Hematopoietic multipotent progenitor cell treated with erythropoietin and hydrocortisone succinate and interleukin-3 and kit ligand, for 4 days (in vitro differentiated cells): ENCODE results near the gene GATC.

Source experiments
- DNase-seq: peaks from one replicate; pipeline ENCODE4 v3.0.0-alpha.2; 2015

Gene GATC

GRCh38 chr12:120445911-120446843, at the start of gene GATC, which contains the start of gene TRIAP1:
TSS of gene GATC (plus strand) at chr12:120446444. CDS start at chr12:120446481, 37 bp downstream.
TSS of gene TRIAP1 (minus strand) at chr12:120446384. CDS start at chr12:120446372, 12 bp downstream.
- DNase-seq = peak; percentile 93

GRCh38 chr12:120397824-120398540, 48.3 kb upstream of the GATC start:
- no peak for DNase-seq

GRCh38 chr12:120399531-120399930, 46.7 kb upstream of the GATC start:
- no peak for DNase-seq

- no peak for DNase-seq
Observed at GRCh38 chr12:120402217-120402616, 44.0 kb upstream of the GATC start.

- DNase-seq = no peak
Observed at GRCh38 chr12:120403869-120404268, 42.4 kb upstream of the GATC start.

- peak; percentile 16 for DNase-seq
Observed at GRCh38 chr12:120404271-120404670, 42.0 kb upstream of the GATC start.

- DNase-seq = no peak
Observed at GRCh38 chr12:120406069-120406468, 40.2 kb upstream of the GATC start.

GRCh38 chr12:120406553-120406952, 39.7 kb upstream of the GATC start:
- no peak for DNase-seq

GRCh38 chr12:120408771-120409170, 37.5 kb upstream of the GATC start:
- no peak for DNase-seq

- DNase-seq = no peak
Observed at GRCh38 chr12:120412421-120412820, 33.8 kb upstream of the GATC start.

GRCh38 chr12:120413901-120414695, 32.1 kb upstream of the GATC start:
- no peak for DNase-seq

GRCh38 chr12:120416490-120417216, 29.6 kb upstream of the GATC start:
- DNase-seq = no peak

- no peak for DNase-seq
Observed at GRCh38 chr12:120417917-120418580, 28.2 kb upstream of the GATC start.

- no peak for DNase-seq
Observed at GRCh38 chr12:120421701-120422100, 24.5 kb upstream of the GATC start.

GRCh38 chr12:120422892-120423456, 23.3 kb upstream of the GATC start:
- no peak for DNase-seq

- no peak for DNase-seq
Observed at GRCh38 chr12:120425797-120426196, 20.4 kb upstream of the GATC start.

- no peak for DNase-seq
Observed at GRCh38 chr12:120428597-120429229, 17.5 kb upstream of the GATC start.

- DNase-seq = no peak
Observed at GRCh38 chr12:120429368-120429767, 16.9 kb upstream of the GATC start.

GRCh38 chr12:120432772-120433525, 13.3 kb upstream of the GATC start:
- DNase-seq = no peak
